M059J (cell line): Measurements from ENCODE around the gene GRAMD4. TPM values are rescaled to one million over a fixed set of nuclear protein-coding genes. Genes with fewer than 3 reads are reported as not detected.

Experiments
- DNase-seq: peaks from one replicate; pipeline ENCODE4 v3.0.0-alpha.2; 2012; ENCODE audit warnings: low read depth
- total RNA-seq: library from RNA; depleted of rRNA; stranded (reverse); fragments of >200 nt; shearing (Covaris generic); gene quantifications from 2 replicates; pipeline ENCODE4 v1.2.3, GENCODE V29; 2014

GRAMD4 gene
- total RNA-seq, 1 experiment from 2014 or later, result 7.9 TPM

GRCh38 chr22:46671824-46672432, 51.7 kb downstream of the GRAMD4 start:
- DNase-seq, result no peak

GRCh38 chr22:46672731-46673130, 52.5 kb downstream of the GRAMD4 start:
- DNase-seq, result no peak

DNA sequence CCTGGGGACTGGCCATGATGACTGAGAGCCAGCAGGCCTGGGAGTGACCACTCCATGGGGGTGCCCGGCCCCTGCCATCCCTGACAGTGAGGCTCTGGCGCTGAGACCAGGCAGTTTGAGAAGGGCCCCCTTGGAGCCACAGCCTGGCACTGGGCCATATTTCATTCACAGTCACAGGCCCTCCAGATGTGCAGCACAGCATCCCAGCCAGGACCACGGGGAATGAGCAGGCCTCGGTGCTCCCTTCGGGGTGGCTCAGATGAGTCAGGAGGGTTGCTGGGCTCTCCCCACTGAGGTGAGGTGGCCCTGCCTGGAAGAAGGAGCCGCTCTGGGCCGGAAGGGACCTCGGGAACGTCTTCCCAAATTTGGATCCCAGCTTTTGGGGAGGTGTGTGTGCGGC, 53.0 kb downstream of the GRAMD4 start:
- no peak for DNase-seq

GRCh38 chr22:46673662-46674236, 53.6 kb downstream of the GRAMD4 start:
- DNase-seq, result no peak

DNA sequence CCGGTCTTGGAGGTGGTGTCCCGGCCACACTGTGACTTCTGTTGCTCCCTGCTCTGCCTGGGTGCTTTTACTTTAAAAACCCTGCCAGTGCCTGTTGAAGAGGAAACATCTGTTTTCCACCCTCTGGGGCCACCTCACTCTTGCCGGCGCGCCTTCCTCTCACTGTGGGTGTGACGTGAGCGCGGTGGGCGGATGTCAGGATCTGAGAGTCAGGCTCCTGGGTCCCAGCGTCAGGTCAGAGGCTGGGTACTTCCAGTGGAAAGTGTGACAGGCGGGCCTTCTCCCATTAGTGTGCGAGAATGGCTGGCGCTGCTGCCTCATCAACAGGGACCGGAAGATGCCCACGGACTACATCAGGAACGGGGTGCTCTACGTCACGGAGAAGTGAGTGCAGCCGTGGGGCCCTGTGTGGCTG, 54.2 kb downstream of the GRAMD4 start:
- no peak for DNase-seq

- DNase-seq, result no peak
Observed at GRCh38 chr22:46674906-46675305, 54.7 kb downstream of the GRAMD4 start.

DNA sequence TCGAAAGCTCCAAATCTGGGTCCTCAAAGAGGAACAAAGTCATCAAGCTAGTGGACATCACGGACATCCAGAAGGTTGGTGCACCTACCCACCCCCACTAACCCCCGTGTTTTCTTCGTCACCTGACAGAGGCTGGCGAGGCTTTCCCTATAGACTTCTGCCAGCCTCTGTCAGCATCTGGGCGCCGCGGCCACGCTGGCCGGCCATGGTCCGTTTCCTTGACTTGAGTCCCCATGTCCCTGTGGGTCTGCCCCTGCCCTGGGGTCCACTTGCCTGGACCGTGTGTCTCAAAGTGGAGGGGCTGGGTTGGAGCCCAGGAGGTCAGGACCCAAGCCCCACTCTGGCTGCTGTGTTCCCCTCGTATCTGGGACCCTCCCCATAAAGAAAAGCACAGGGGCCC, 55.3 kb downstream of the GRAMD4 start:
- DNase-seq, result no peak

- no peak for DNase-seq
Observed at GRCh38 chr22:46675938-46676337, 55.8 kb downstream of the GRAMD4 start.

GRCh38 chr22:46676479-46676878, 56.3 kb downstream of the GRAMD4 start:
- DNase-seq, result no peak

DNA sequence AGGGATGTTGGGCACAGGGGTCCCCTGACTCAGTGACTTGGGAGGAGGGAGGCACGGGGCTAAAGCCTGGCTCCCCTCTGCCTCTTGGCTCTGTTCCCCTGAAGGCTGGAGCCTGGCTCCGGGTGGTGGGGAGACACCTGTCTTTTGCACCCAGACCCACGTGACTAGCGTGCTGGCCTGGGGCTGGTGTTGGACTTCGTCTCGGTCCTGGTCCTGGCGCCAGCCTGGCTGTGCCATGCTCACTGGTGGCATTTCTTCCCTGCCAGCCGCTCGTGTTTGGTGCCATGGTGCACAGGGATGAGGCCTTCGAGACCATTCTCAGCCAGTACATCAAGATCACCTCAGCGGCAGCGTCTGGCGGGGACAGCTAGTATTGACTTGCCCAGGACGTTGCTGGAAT, 56.7 kb downstream of the GRAMD4 start:
- DNase-seq, result no peak

- no peak for DNase-seq
Observed at GRCh38 chr22:46677323-46678002, 57.3 kb downstream of the GRAMD4 start.

- no peak for DNase-seq
Observed at GRCh38 chr22:46678003-46678657, 57.9 kb downstream of the GRAMD4 start.

DNA sequence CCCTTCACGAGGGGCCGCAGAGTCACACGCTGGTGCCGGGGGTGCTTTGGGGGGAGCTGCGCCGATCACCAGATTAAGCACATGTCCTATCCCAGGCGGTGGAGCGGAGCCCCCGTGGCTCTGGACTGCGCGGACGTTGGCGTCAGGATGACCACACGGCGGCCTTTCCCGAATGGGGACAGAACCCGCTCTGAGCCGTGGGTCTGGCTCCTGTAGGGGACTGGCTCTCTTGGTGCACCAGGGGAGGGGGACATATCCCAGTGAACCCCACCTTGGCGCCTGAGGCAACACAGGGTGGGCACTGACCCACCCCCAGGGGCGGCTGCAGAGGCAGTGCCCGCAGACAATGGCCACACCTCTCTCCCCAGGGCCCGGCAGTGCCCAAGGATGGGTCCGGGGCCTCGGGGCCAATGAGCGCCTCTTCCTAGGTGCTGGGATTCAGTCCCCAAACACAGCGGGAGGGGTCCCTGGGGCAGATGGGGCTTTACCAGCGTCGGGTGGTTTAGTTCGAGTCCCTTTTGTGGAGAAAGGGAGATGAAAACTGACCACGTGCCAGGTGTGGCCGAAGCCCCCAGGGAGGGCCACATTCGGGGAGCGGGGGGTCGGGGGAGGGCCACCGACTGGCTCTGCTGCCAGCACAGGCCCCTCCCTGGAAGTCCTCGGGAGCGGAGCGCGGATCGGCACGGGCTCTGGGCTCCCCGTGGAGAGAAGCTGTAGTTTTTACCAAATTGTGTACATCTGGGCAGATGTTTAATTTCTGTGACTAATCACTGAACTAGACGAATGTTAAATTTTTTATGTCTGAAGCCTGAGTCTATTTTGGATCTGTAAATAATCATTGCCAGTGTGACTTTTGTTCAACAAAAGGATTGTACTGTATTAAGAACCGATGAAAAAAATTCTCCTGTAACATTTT, 58.9 kb downstream of the GRAMD4 start:
- no peak for DNase-seq

- DNase-seq, result no peak
Observed at GRCh38 chr22:46679706-46680269, 59.6 kb downstream of the GRAMD4 start.

DNA sequence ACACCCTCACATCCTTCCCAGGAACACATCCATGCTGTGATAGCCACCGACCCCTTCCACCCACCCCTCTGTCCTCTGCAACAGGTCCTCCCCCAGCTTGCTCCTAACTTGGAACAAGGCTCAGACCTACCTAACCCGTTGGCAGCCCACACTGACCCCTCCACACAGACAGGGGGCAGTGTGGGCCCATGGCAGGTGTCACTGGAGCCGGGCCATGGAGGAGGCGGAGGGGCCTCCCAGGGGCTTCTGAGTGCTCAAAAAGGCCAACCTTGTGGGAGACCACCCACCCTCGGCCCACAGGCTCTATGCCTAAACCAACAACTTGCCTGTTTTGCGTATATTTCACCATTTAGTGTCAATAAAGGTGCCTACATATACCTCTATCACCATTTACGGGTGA, 60.8 kb downstream of the GRAMD4 start:
- DNase-seq, result no peak

GRCh38 chr22:46682011-46682731, 62.0 kb downstream of the GRAMD4 start:
- DNase-seq, result no peak

DNA sequence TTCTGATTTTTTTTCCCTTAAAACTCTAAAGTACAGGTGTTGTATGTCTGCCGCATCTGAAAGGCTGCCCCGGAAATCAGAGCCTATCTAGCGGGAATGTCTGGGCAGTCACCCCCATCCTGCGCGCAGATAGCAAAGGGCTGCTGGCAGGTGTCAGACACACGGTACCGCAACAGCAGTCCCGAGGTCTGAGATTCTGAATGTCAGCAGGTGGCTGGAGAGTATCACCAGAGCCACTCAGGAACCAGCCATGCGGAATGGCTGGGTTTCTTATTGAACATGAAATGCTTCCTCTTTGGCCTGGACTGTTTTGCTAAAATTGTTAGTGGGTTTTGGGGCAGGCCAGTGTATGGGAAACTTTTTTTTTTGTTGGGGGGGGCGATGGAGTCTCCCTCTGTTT, 64.5 kb downstream of the GRAMD4 start:
- no peak for DNase-seq

DNA sequence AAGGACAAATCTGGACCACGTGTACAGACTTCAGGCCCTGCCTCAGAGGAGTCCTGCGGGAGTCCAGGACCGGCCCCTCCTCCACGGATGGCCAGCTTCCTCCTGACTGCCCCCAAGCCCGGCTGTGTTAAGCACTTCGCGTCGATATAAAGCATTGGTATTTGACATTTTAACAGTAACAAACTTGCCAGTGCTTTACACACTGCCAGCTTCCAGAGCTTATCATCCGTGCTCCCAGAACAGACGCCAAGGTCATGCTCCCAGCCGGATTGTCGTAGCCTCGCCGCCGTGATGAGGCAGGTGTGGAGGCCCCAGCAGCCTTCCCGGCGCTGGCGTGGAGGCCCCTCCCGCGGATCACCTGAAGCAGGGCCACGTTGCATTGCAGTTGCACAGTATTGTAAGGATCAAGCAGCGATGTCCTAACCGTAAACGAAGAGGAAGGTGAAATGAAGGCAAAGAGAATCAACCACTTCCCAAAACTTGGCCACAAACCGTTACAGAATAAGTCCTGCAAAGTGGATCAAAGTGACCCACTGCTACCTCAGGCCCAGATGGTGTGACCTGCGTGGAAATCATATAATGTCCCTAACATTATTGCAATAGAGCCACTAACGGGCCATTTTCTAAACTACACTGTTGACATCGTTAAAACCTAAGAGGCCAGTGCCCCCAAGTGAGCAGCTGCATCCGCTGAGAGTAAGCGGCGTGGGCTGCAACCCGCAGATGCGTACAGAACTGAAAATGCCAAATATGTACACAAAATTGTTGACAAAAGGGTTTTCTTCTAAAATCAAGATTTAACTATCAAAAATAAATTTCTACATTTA, 66.2 kb downstream of the GRAMD4 start:
- DNase-seq, result no peak

GRCh38 chr22:46687048-46687444, 66.9 kb downstream of the GRAMD4 start:
- DNase-seq, result no peak

- DNase-seq, result no peak
Observed at GRCh38 chr22:46687460-46687859, 67.3 kb downstream of the GRAMD4 start.
